Tibial nerve (tissue), 4 donors: ENCODE results near the gene DCTN4. TPM values are rescaled to one million over a fixed set of nuclear protein-coding genes. Genes with fewer than 3 reads are reported as not detected.
A peak's percentile ranks its signal among the peaks of the same experiment; 100 is the strongest.

Experiments used
- DNase-seq, 2 donors: peaks; one replicate each; pipeline ENCODE4 v3.0.0-alpha.2; 2019; ENCODE audit warnings: low spot score in 2 of 2
- H3K27ac ChIP-seq, 4 donors: fragments of 200-600 bp; sonication (generic) in 3 of 4; one replicate each; pipeline ENCODE4 v1.5.1; 2017 to 2019; ENCODE audit warnings: mild to moderate bottlenecking in 1 of 4
- H3K27me3 ChIP-seq, 2 donors: fragments of 200-600 bp; sonication (generic) in 1 of 2; one replicate each; pipeline versions ENCODE4 v1.5.1 to v1.6.0; 2017 to 2019
- H3K36me3 ChIP-seq, 3 donors: fragments of 200-600 bp; sonication (generic); one replicate each; pipeline ENCODE4 v1.5.1; 2018 to 2019
- H3K4me1 ChIP-seq, 4 donors: fragments of 200-600 bp; sonication (generic) in 3 of 4; one replicate each; pipeline ENCODE4 v1.5.1; 2017 to 2019
- H3K4me3 ChIP-seq, 4 donors: fragments of 200-600 bp; sonication (generic) in 3 of 4; one replicate each; pipeline ENCODE4 v1.5.1; 2017 to 2019; ENCODE audit warnings: mild to moderate bottlenecking in 1 of 4, moderate library complexity in 1 of 4
- H3K9me3 ChIP-seq, 4 donors: fragments of 200-600 bp; sonication (generic) in 3 of 4; one replicate each; pipeline ENCODE4 v1.5.1; 2017 to 2019
- CTCF ChIP-seq, 5 experiments: fragments of 200-600 bp in 3 of 5; fragments of 450-650 bp in 2 of 5; sonication (generic) in 3 of 5; IDR thresholded peaks; one replicate each; pipeline ENCODE4 v1.5.1; 2016 to 2019; ENCODE audit warnings: antibody characterized with exemption in 5 of 5, mild to moderate bottlenecking in 3 of 5, moderate library complexity in 2 of 5
- EP300 ChIP-seq, 2 donors: sonication (generic); formaldehyde crosslinking; IDR thresholded peaks; one replicate each; pipeline ENCODE4 v1.6.1; 2017; ENCODE audit warnings: antibody characterized with exemption in 2 of 2, mild to moderate bottlenecking in 1 of 2
- POLR2A ChIP-seq, 2 donors: fragments of 450-650 bp; IDR thresholded peaks; one replicate each; pipeline ENCODE4 v1.6.1; 2017; ENCODE audit warnings: antibody characterized with exemption in 2 of 2, mild to moderate bottlenecking in 2 of 2, moderate library complexity in 2 of 2
- WGBS, 2 donors: methylation state at CpG; one replicate each; pipeline ENCODE4 v1.1.5; 2018; 5-methylcytosine and 5-hydroxymethylcytosine counted together
- total RNA-seq, 4 donors: library from RNA; depleted of rRNA; stranded (reverse); fragments of >200 nt; gene quantifications; one replicate each; pipeline ENCODE4 v1.1.0, GENCODE V29; 2016

The DCTN4 gene
- total RNA-seq, 4 donors from 2014 or later: 38.0 to 80.2 (median 63.4) TPM

- Histone ChIP-seq H3K27ac (peak overlapping the region; percentile 56 to 96 (median 93)), H3K27me3 (no peaks in the 10 kb centered on the region), H3K9me3 (no peaks in the 10 kb centered on the region), H3K36me3 (no peaks in the 10 kb centered on the region), H3K4me1 (peaks cover 0 to 73% (median 52%) of the 10 kb centered on the region in 4 donors), H3K4me3 (peak overlapping the region in 2 of 4 donors; percentile 10 to 89)
- peak in 1 of 2 donors; percentile 36 for TF ChIP-seq POLR2A (IDR thresholded peaks at IDR 0.05)
- peak in 1 of 5 experiments; percentile 6 for TF ChIP-seq CTCF (IDR thresholded peaks at IDR 0.05)
- peak in 1 of 2 donors; percentile 72 for TF ChIP-seq EP300 (IDR thresholded peaks at IDR 0.05)
- DNase-seq: peak; percentile 36 to 73
- WGBS, 2 donors: 47 to 62% methylated on average over 10 of the region's 10 CpGs
These were observed 23.1 kb upstream of the DCTN4 start for GRCh38 chr5:150781706-150782614.

- H3K4me1 ChIP-seq: peaks cover 0 to 70% (median 51%) of the 10 kb centered on the region in 4 donors
- H3K27me3 ChIP-seq: no peaks in the 10 kb centered on the region
- H3K27ac ChIP-seq: peak overlapping the region; percentile 56 to 96 (median 93)
- no peaks in the 10 kb centered on the region for H3K36me3 ChIP-seq
- TF ChIP-seq EP300 (IDR thresholded peaks at IDR 0.05) (no peak), POLR2A (IDR thresholded peaks at IDR 0.05) (no peak), CTCF (IDR thresholded peaks at IDR 0.05) (no peak)
- no peaks in the 10 kb centered on the region for H3K9me3 ChIP-seq
- 76 to 83% methylated on average over 5 of the region's 5 CpGs for WGBS, 2 donors
- H3K4me3 ChIP-seq: peak overlapping the region in 3 of 4 donors; percentile 67 to 89 (median 76)
- no peak for DNase-seq
These were observed 22.0 kb upstream of the DCTN4 start for GRCh38 chr5:150780816-150781221.

GRCh38 chr5:150780187-150780692 lies 21.4 kb upstream of the DCTN4 start:
- no peaks in the 10 kb centered on the region for H3K9me3 ChIP-seq
- TF ChIP-seq CTCF (IDR thresholded peaks at IDR 0.05): no peak
- peak; percentile 64 to 88 for TF ChIP-seq EP300 (IDR thresholded peaks at IDR 0.05)
- no peak for TF ChIP-seq POLR2A (IDR thresholded peaks at IDR 0.05)
- no peaks in the 10 kb centered on the region for H3K27me3 ChIP-seq
- no peaks in the 10 kb centered on the region for H3K36me3 ChIP-seq
- 50 to 56% methylated on average over 6 of the region's 6 CpGs for WGBS, 2 donors
- peak in 1 of 2 donors; percentile 29 for DNase-seq
- peak overlapping the region in 3 of 4 donors; percentile 91 to 96 (median 95) for H3K27ac ChIP-seq
- peak overlapping the region; percentile 53 to 89 (median 72) for H3K4me3 ChIP-seq
- H3K4me1 ChIP-seq: peaks cover 0 to 70% (median 51%) of the 10 kb centered on the region in 4 donors

GRCh38 chr5:150779397-150780186 lies 20.8 kb upstream of the DCTN4 start:
- TF ChIP-seq POLR2A (IDR thresholded peaks at IDR 0.05): no peak
- no peak for TF ChIP-seq EP300 (IDR thresholded peaks at IDR 0.05)
- TF ChIP-seq CTCF (IDR thresholded peaks at IDR 0.05): no peak
- 44 to 46% methylated on average over 11 to 13 of the region's 13 CpGs for WGBS, 2 donors
- Histone ChIP-seq H3K4me1 (peaks cover 0 to 65% (median 51%) of the 10 kb centered on the region in 4 donors), H3K4me3 (peak overlapping the region; percentile 53 to 89 (median 72)), H3K27ac (peak overlapping the region; percentile 79 to 96 (median 93)), H3K9me3 (no peaks in the 10 kb centered on the region), H3K27me3 (no peaks in the 10 kb centered on the region), H3K36me3 (no peaks in the 10 kb centered on the region)
- no peak for DNase-seq
